ENCODE measurements around the gene IFT81. TPM values are rescaled to one million over a fixed set of nuclear protein-coding genes. Genes with fewer than 3 reads are reported as not detected.

The IFT81 gene
- total and polyA plus RNA-seq, 5 experiments from 2014 or later, result 0.45 to 2.5 (median 0.82) TPM

DNA sequence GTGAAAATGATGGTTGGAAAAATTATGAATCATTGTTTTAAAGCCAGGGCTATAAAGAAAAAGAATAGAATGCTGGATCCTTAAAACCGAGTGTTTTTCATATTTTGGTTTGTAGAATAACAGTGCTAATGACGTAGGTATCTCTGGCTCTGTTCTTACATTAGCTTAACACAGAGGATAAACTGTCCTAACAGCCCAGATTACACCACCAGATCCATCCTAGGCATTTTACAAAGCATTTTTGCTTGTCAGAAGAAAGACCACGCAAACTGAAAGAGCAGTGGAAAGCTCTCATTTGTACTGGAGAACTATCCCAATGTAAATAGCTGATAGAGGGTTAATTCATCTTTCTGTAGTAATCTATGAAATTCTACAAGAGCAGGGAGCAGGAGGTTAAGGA, 13.6 kb downstream of the IFT81 start:
- H3K36me3 Mint-ChIP-seq, result no peaks in the 10 kb centered on the region

DNA sequence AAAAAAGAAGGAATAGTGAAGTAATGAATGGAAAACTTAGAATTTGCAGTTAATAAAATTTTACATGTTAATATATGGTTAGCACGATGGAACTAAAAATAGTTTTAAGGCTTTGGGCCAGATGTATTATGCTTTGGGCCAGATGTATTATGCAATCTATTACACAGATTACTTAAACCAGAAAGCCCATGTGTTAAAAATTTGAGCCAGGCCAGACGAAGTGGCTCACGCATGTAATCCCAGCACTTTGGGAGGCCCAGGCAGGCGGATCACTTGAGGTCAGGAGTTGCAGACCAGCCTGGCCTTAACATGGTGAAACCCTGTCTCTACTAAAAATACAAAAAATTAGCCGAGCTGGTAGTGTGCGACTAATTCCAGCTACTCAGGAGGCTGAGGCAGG, 17.2 kb downstream of the IFT81 start:
- Mint-ChIP-seq H3K4me1 (no peaks in the 10 kb centered on the region), H3K36me3 (no peaks in the 10 kb centered on the region), H3K27me3 (no peaks in the 10 kb centered on the region), H3K9me3 (no peaks in the 10 kb centered on the region), H3K27ac (no peak overlapping the region), H3K4me3 (no peak overlapping the region)
- no peak for DNase-seq
- POLR2A ChIA-PET, result no interaction called here
- no peak for ATAC-seq

More for the DNA sequence above, 13.6 kb downstream of the IFT81 start:
- ATAC-seq (no peak), DNase-seq (no peak)
- H3K27ac Mint-ChIP-seq, result no peak overlapping the region
- H3K9me3 Mint-ChIP-seq, result no peaks in the 10 kb centered on the region
- H3K4me1 Mint-ChIP-seq, result peaks cover 0 to 6% (median 3%) of the 10 kb centered on the region in 4 donors
- H3K27me3 Mint-ChIP-seq, result no peaks in the 10 kb centered on the region
- H3K4me3 Mint-ChIP-seq, result no peak overlapping the region
- POLR2A ChIA-PET, result interaction anchor here (0.9 to 1.0 kb wide), 2 partner anchors 14 to 21 kb away, joined by 3 read pairs; no protein-coding TSS in a partner anchor

DNA sequence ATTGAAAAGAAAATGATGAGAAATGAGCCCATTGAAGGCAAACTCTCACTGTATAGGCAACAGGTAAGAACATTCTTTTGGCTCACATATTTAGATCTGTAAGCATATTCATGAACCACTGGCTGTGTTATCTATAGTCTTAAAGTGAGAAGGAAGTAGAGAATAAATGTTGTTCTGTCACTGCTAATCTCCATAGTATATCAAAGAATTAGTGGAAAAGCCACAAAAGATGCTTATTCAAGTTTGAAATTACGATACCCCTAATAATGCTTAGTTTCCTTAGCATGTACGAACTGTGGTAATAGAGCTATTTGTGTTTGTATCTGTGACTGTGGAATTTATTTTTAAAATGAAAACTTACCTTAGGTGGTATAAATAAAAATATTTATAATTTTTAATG, 22.8 kb downstream of the IFT81 start:
- Mint-ChIP-seq H3K9me3 (no peaks in the 10 kb centered on the region), H3K36me3 (peaks cover 0 to 4% (median 0%) of the 10 kb centered on the region in 3 donors), H3K27ac (no peak overlapping the region), H3K4me3 (no peak overlapping the region), H3K4me1 (peaks cover 5 to 11% (median 8%) of the 10 kb centered on the region in 4 donors), H3K27me3 (no peaks in the 10 kb centered on the region)
- POLR2A ChIA-PET, result no interaction called here
- ATAC-seq, result no peak
- DNase-seq, result no peak

DNA sequence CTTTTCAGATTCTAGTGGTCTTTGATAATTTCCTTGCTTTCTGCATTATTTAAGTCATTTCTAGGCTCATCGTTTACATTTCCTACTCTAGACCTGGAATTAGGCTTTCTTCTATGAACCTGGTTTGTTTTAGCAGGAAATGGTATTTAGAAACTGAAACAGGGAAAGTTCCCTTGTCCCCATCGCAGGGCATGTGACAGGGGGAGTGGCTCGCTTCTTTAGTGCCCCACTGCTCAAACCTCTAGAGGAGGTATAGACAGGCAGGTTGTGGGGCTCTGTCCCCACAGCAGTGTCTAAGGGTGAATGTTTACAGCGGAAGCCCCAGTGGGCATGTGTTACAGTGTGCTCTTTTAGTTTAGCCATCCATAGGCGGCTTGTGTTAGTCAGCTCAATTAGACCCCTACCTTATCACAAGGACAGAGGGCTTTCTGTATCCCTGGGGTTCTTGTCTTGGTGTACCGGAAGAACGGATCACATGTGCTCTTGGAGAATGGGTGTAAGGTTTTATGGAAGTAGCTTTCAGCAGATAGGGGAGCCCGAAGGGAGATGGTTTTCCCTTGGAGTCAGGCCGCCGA, 25.0 kb downstream of the IFT81 start:
- DNase-seq, result peak in 1 of 10 donors; percentile 3
- no peaks in the 10 kb centered on the region for H3K27me3 Mint-ChIP-seq
- H3K4me3 Mint-ChIP-seq, result peak overlapping the region in 1 of 10 donors; percentile 18
- peak overlapping the region in 5 of 10 donors; percentile 12 to 39 (median 29) for H3K27ac Mint-ChIP-seq
- no peaks in the 10 kb centered on the region for H3K9me3 Mint-ChIP-seq
- peaks cover 5 to 11% (median 8%) of the 10 kb centered on the region in 4 donors for H3K4me1 Mint-ChIP-seq
- POLR2A ChIA-PET, result no interaction called here
- H3K36me3 Mint-ChIP-seq, result peaks cover 0 to 7% (median 0%) of the 10 kb centered on the region in 3 donors
- peak in 1 of 2 donors; percentile 45 for ATAC-seq

DNA sequence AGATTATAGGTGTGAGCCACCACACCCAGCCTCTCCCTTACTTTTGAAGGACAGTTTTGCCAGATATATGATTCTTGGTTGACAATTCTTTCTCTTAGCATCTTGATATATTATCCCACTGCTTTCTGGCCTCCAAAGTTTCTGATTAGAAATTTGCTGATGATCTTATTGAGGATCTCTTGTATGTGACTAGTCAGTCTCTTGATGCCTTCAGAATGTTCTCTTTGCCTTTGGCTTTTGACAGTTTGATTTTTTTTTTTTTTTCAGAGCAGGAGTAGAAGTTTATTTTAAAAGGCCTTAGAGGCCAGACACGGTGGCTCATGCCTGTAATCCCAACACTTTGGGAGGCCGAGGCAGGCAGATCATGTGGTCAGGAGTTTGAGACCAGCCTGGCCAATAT, 32.6 kb downstream of the IFT81 start:
- H3K4me1 Mint-ChIP-seq, result peaks cover 0 to 5% (median 2%) of the 10 kb centered on the region in 4 donors
- DNase-seq, result no peak
- no peak overlapping the region for H3K27ac Mint-ChIP-seq
- ATAC-seq, result no peak
- POLR2A ChIA-PET, result no interaction called here
- peaks cover 3 to 34% (median 6%) of the 10 kb centered on the region in 3 donors for H3K36me3 Mint-ChIP-seq
- H3K27me3 Mint-ChIP-seq, result no peaks in the 10 kb centered on the region
- no peak overlapping the region for H3K4me3 Mint-ChIP-seq
- peaks cover 6 to 29% (median 10%) of the 10 kb centered on the region in 9 donors for H3K9me3 Mint-ChIP-seq

DNA sequence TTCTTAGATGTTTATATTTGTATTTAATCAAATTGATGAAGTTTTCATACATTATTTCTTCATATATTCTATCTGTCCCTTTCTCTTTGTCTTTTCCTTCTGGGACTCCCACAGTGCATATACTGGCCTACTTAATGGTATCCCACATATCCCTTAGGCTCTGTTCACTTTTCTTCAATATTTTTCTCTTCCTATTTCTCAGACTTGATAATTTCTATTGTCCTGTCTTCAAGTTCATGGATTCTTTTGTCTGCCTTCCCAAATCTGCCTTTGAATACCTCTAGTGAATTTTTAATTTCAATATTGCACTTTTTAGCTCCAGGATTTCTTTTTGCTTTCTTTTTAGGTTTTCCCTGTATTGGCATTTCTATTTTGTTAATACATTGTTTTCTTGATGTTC, 33.4 kb downstream of the IFT81 start:
- Mint-ChIP-seq H3K27me3 (no peaks in the 10 kb centered on the region), H3K4me3 (no peak overlapping the region), H3K27ac (peak overlapping the region in 1 of 10 donors; percentile 39), H3K9me3 (peaks cover 6 to 29% (median 10%) of the 10 kb centered on the region in 9 donors), H3K4me1 (peaks cover 0 to 5% (median 2%) of the 10 kb centered on the region in 4 donors), H3K36me3 (peaks cover 4 to 34% (median 6%) of the 10 kb centered on the region in 3 donors)
- POLR2A ChIA-PET, result no interaction called here
- ATAC-seq, result no peak
- no peak for DNase-seq

DNA sequence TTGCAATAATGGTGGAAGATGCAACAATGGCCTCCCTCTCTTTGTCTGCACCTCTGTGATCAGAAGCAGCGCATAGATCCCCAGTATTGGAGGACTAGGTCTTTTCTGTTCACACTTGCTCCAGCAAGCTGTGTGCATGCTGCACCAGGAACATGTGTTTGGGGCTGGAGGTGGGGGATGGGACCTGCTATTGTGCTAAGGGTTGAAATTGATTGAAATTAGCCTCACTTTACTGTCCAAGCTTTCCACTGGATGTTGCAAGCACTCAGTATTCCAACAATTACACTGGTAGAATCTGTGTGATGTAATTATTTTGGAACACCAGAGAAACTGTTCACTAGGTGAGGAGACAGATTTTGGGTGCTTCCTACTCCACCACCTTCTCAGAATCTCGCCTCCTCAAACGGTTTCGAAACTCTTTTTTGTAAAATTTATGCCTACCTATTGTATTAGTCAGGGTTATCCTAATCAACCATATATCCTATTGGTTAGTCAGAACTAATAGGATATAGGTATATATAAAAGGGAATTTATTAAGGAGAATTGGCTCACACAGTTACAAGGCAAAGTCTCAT, 35.6 kb downstream of the IFT81 start:
- DNase-seq, result no peak
- no peak overlapping the region for H3K4me3 Mint-ChIP-seq
- H3K9me3 Mint-ChIP-seq, result peaks cover 6 to 29% (median 10%) of the 10 kb centered on the region in 9 donors
- ATAC-seq, result no peak
- peaks cover 5 to 31% (median 6%) of the 10 kb centered on the region in 3 donors for H3K36me3 Mint-ChIP-seq
- peaks cover 0 to 5% (median 2%) of the 10 kb centered on the region in 4 donors for H3K4me1 Mint-ChIP-seq
- no peaks in the 10 kb centered on the region for H3K27me3 Mint-ChIP-seq
- POLR2A ChIA-PET, result interaction anchor here (0.9 kb wide), 1 partner anchor 21 kb away, joined by 3 read pairs; no protein-coding TSS in a partner anchor
- peak overlapping the region in 1 of 10 donors; percentile 4 for H3K27ac Mint-ChIP-seq

DNA sequence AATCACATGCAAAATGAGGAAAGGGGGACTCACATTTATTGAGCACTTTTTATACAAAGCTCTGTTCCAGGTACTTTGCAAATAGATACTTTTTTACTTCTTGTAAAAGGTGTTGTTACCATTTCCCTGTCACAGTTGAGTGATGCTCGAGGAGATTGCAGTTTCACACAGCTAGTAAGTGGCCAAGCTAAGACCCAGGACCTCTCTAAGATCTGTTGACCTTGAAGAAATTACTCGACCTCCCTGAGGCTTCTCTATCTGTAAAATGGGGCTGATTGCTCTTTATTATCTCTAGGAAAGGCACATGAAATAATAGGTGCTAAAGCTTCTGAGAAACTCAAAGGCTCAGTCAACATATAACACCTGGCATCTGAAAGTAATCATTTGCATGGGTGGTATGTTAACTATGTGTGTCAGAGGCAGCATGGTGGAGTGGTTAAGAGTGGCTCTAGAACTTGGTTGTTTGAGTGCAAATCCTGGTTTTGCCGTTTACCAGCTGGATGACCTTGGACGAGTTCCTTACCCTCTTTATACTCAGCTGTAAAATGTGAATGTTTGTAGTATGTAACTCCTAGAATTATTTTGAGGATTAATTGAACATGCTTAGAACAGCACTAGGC, 41.5 kb downstream of the IFT81 start:
- Mint-ChIP-seq H3K9me3 (no peaks in the 10 kb centered on the region), H3K36me3 (peaks cover 0 to 4% (median 2%) of the 10 kb centered on the region in 3 donors)
- no peak for ATAC-seq

DNA sequence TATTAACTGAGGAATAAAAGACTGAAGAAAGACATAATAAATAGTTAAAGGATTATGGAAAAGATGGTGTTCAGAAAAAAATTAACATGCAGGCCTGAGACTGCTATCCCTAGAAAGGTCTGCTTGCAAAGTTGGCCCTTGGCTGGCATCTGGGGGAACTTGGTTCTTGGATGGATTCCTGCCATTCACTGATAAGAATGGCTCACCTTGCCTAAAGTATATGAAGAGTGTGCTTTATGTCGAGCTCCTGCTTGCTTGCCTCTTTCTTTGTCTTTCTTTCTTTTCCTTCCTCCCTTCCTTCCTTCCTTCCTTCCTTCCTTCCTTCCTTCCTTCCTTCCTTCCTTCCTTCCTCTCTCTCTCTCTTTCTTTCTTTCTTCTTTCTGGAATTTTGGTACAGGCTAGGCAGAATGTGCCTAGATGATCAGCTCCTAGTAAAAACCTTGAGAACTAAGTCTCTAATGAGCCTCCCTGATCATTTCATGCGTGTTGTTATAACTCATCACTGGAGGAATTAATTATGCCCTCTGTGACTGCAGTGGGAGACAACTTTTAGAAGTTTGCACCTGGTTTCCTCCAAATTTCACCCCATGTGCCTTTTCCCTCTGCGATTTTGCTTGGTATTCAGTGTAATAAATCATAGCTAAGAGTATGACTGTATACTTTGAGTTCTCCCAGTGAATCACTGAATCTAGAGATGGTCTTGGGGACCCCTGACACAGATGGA, 44.7 kb downstream of the IFT81 start:
- H3K27me3 Mint-ChIP-seq, result no peaks in the 10 kb centered on the region
- no peaks in the 10 kb centered on the region for H3K36me3 Mint-ChIP-seq
- no peak overlapping the region for H3K27ac Mint-ChIP-seq
- no peak overlapping the region for H3K4me3 Mint-ChIP-seq
- POLR2A ChIA-PET, result no interaction called here
- ATAC-seq (no peak), DNase-seq (no peak)
- H3K4me1 Mint-ChIP-seq, result peaks cover 0 to 2% (median under 1%) of the 10 kb centered on the region in 4 donors
- no peaks in the 10 kb centered on the region for H3K9me3 Mint-ChIP-seq

More for the DNA sequence above, 41.5 kb downstream of the IFT81 start:
- H3K4me3 Mint-ChIP-seq, result no peak overlapping the region
- no peak for DNase-seq
- POLR2A ChIA-PET, result no interaction called here
- H3K27me3 Mint-ChIP-seq, result no peaks in the 10 kb centered on the region
- no peak overlapping the region for H3K27ac Mint-ChIP-seq
- H3K4me1 Mint-ChIP-seq, result peaks cover 0 to 2% (median under 1%) of the 10 kb centered on the region in 4 donors

DNA sequence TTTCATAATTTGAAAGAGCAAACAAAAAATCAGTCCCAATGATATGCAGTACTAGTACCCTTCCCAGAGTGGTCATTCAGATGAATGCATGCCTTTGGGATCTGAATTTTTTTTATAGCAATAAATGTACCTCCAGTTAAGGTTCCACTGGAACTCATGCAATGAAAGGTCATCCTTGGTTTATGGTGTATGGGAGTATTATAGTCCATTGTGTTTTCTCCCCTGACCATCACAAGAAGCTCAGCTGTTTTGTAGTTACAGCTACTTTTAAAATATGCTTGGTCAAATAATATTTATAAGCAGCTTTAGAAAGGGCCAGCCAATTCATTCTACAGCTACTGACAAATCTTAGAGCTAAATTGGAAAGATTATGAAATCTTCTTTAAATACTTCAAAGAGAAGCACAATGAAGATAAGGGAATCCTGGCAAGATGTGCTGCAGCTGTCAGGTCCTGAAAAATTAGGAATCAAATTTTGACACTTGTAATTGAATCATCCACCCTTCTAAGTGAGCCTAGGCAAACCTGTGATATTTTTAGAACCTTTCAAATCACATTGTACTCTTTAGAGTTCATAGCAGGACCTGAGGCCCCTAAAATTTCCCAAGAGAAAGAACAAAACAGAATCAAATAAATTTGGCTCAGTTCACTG, 46.5 kb downstream of the IFT81 start:
- DNase-seq, result no peak
- no peaks in the 10 kb centered on the region for H3K36me3 Mint-ChIP-seq
- POLR2A ChIA-PET, result interaction anchor here (1.0 kb wide), 1 partner anchor 39 kb away, joined by 6 read pairs; no protein-coding TSS in a partner anchor

DNA sequence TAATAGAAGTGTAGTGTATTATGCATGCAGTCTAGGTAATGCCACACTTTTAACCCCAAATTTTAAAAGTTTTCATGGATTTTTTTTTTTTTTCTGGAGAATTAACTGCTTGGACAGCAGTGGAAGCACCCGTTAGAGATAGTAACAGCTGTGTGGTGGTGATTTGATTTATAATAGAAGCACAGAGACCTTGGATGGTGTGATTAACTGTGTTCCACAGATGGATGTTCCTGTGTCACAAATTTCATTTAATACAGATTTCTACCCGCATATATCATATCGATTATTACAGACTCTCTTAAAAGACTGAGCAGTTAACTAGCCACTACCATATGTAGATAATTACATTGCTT, 47.0 kb downstream of the IFT81 start:
- Mint-ChIP-seq H3K9me3 (no peaks in the 10 kb centered on the region), H3K4me1 (peaks cover 0 to 2% (median 0%) of the 10 kb centered on the region in 4 donors), H3K4me3 (no peak overlapping the region), H3K27ac (no peak overlapping the region), H3K27me3 (no peaks in the 10 kb centered on the region), H3K36me3 (no peaks in the 10 kb centered on the region)
- ATAC-seq (no peak), DNase-seq (no peak)
- POLR2A ChIA-PET, result interaction anchor here (1.0 kb wide), 1 partner anchor 39 kb away, joined by 6 read pairs; no protein-coding TSS in a partner anchor

More for the DNA sequence above, 46.5 kb downstream of the IFT81 start:
- H3K9me3 Mint-ChIP-seq, result no peaks in the 10 kb centered on the region
- no peak overlapping the region for H3K27ac Mint-ChIP-seq
- ATAC-seq, result no peak
- no peak overlapping the region for H3K4me3 Mint-ChIP-seq
- no peaks in the 10 kb centered on the region for H3K27me3 Mint-ChIP-seq
- H3K4me1 Mint-ChIP-seq, result peaks cover 0 to 2% (median 0%) of the 10 kb centered on the region in 4 donors

DNA sequence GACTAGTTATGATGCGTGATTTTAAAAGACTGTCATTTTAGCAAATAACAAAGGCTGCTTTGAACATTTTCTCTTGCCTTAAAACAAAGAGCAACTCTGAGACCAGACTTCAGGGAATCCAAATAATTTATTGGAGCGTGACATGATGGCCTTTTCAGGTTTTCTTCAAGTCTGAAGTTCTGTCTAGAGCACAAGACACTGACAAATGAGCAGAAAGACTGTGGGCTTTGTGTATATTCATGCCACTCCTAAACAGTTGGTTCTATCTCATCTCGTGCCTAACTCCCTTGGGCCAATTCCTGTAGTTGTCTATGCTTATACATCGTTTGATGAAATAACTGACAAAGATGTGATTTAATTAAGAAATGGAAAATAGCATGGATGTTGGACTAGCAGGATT, 47.5 kb downstream of the IFT81 start:
- no peak for ATAC-seq
- H3K27ac Mint-ChIP-seq, result no peak overlapping the region
- POLR2A ChIA-PET, result interaction anchor here (1.0 kb wide), 1 partner anchor 38 kb away, joined by 6 read pairs; no protein-coding TSS in a partner anchor

More for the DNA sequence above, 47.5 kb downstream of the IFT81 start:
- no peaks in the 10 kb centered on the region for H3K9me3 Mint-ChIP-seq
- no peak overlapping the region for H3K4me3 Mint-ChIP-seq
- no peaks in the 10 kb centered on the region for H3K36me3 Mint-ChIP-seq
- peaks cover 0 to 2% (median 0%) of the 10 kb centered on the region in 4 donors for H3K4me1 Mint-ChIP-seq
- no peak for DNase-seq
- no peaks in the 10 kb centered on the region for H3K27me3 Mint-ChIP-seq

Measured in naive thymus-derived CD8-positive, alpha-beta T cell (primary cell).